H1 (cell line): ENCODE data around the gene DHDDS. TPM values are rescaled to one million over a fixed set of nuclear protein-coding genes. Genes with fewer than 3 reads are reported as not detected.

Experiments used
- CTCF ChIA-PET: fragments of 300-600 bp; sonication (Branson Sonifier 250); formaldehyde crosslinking; loops from one replicate; lab custom pipeline; 2021; ENCODE audit not compliant: partially characterized antibody; lab: Charles Lee
- POLR2A ChIA-PET: fragments of 300-600 bp; sonication (Branson Sonifier 250); formaldehyde crosslinking; loops from one replicate; lab custom pipeline; 2021; ENCODE audit warnings: inconsistent platforms; ENCODE audit not compliant: partially characterized antibody; lab: Charles Lee
- DNase-seq, 2 experiments: peaks; one replicate each; pipeline versions ENCODE4 v3.0.0 to v3.0.0-alpha.2; 2010 to 2022; ENCODE audit warnings: low spot score in 2 of 2, low read depth in 1 of 2, mixed read lengths in 1 of 2
- FAIRE-seq: peaks from 2 replicates; lab custom pipeline; 2011; peaks lifted over from hg19 to GRCh38; lab: Jason Lieb, UNC
- H2AFZ ChIP-seq: 2 replicates; pipeline ENCODE4 v1.8.1; 2012; ENCODE audit warnings: low read length, inconsistent platforms
- H2AK5ac ChIP-seq: 2 replicates; pipeline ENCODE4 v1.6.1; 2013; ENCODE audit warnings: low read depth, low read length
- H2BK120ac ChIP-seq: replicated peaks from 2 replicates; pipeline ENCODE3; 2013; ENCODE audit warnings: low read depth, low read length, inconsistent platforms
- H2BK12ac ChIP-seq: 2 replicates; pipeline ENCODE4 v1.6.1; 2013; ENCODE audit warnings: low read depth, low read length
- H2BK15ac ChIP-seq: 2 replicates; pipeline ENCODE4 v1.6.1; 2013; ENCODE audit warnings: low read length
- H2BK20ac ChIP-seq: 2 replicates; pipeline ENCODE4 v1.6.1; 2013; ENCODE audit warnings: low read length
- H2BK5ac ChIP-seq: 2 replicates; pipeline ENCODE4 v1.6.1; 2013; ENCODE audit warnings: low read depth, low read length
- H3K14ac ChIP-seq: 2 replicates; pipeline ENCODE4 v1.6.1; 2013; ENCODE audit warnings: inconsistent platforms; ENCODE audit not compliant: insufficient read length
- H3K18ac ChIP-seq: 2 replicates; pipeline ENCODE4 v1.6.1; 2013; ENCODE audit warnings: low read length; ENCODE audit errors: extremely low read depth
- H3K23ac ChIP-seq: 2 replicates; pipeline ENCODE4 v1.6.1; 2013; ENCODE audit warnings: inconsistent platforms; ENCODE audit not compliant: insufficient read length
- H3K23me2 ChIP-seq: 2 replicates; pipeline ENCODE4 v1.6.1; 2013; ENCODE audit warnings: low read depth, low read length
- H3K27ac ChIP-seq: 2 replicates; pipeline ENCODE4 v1.6.1; 2011; ENCODE audit warnings: low read depth, low read length, inconsistent platforms
- H3K27me3 ChIP-seq, 4 experiments: replicated peaks in 1 of 4; 1 replicate in 1 of 4; 2 replicates in 3 of 4; pipeline versions ENCODE4 v1.6.1 to v1.8.1; 2011 to 2013; ENCODE audit warnings: low read length in 3 of 4, mild to moderate bottlenecking in 3 of 4, inconsistent platforms in 2 of 4, mixed read lengths in 2 of 4, moderate library complexity in 1 of 4; ENCODE audit not compliant: control insufficient read depth in 3 of 4, insufficient read depth in 3 of 4; ENCODE audit errors: extremely low read depth in 1 of 4
- H3K36me3 ChIP-seq, 4 experiments: 2 replicates each; pipeline versions ENCODE4 v1.6.1 to v1.8.1; 2011 to 2013; ENCODE audit warnings: mild to moderate bottlenecking in 4 of 4, low read length in 3 of 4, moderate library complexity in 2 of 4, control low read depth in 1 of 4, inconsistent platforms in 1 of 4; ENCODE audit not compliant: insufficient read depth in 4 of 4, control insufficient read depth in 2 of 4
- H3K4ac ChIP-seq: replicated peaks from 2 replicates; pipeline ENCODE3; 2013; ENCODE audit warnings: low read length, low read depth, mixed read lengths, inconsistent platforms; ENCODE audit not compliant: insufficient read length
- H3K4me1 ChIP-seq, 4 experiments: replicated peaks in 1 of 4; 1 replicate in 1 of 4; 2 replicates in 3 of 4; pipeline versions ENCODE4 v1.6.1 to v1.8.1; 2011 to 2013; ENCODE audit warnings: low read length in 3 of 4, inconsistent platforms in 2 of 4, mixed read lengths in 1 of 4; ENCODE audit not compliant: insufficient read depth in 4 of 4, control insufficient read depth in 3 of 4
- H3K4me2 ChIP-seq, 2 experiments: 2 replicates each; pipeline versions ENCODE4 v1.6.1 to v1.8.1; 2011 to 2013; ENCODE audit warnings: low read depth in 2 of 2, low read length in 2 of 2, control low read depth in 1 of 2, inconsistent platforms in 1 of 2, mild to moderate bottlenecking in 1 of 2; ENCODE audit not compliant: insufficient read depth in 1 of 2
- H3K4me3 ChIP-seq, 4 experiments: fragments of 200-600, 300-600 bp in 1 of 4; sonication (generic), shearing (Covaris generic), sonication (Bioruptor Twin) in 1 of 4; 2 replicates each; pipeline versions ENCODE4 v1.5.1 to v1.8.1; 2011 to 2016; ENCODE audit warnings: low read length in 4 of 4, low read depth in 3 of 4, control low read depth in 2 of 4, inconsistent platforms in 2 of 4, mild to moderate bottlenecking in 2 of 4, mixed read lengths in 1 of 4, moderate library complexity in 1 of 4; ENCODE audit not compliant: insufficient read depth in 2 of 4; ENCODE audit errors: extremely low read depth in 1 of 4
- H3K56ac ChIP-seq: replicated peaks from 2 replicates; pipeline ENCODE3; 2013; ENCODE audit warnings: low read depth, mild to moderate bottlenecking, mixed read lengths, low read length, inconsistent platforms; ENCODE audit not compliant: insufficient read length
- H3K79me1 ChIP-seq: 2 replicates; pipeline ENCODE4 v1.6.1; 2013; ENCODE audit warnings: low read depth, low read length, control low read depth
- H3K79me2 ChIP-seq, 2 experiments: 2 replicates each; pipeline versions ENCODE4 v1.6.1 to v1.8.1; 2012 to 2013; ENCODE audit warnings: low read length in 2 of 2, mild to moderate bottlenecking in 2 of 2, inconsistent platforms in 1 of 2; ENCODE audit not compliant: insufficient read depth in 2 of 2, control insufficient read depth in 1 of 2
- H3K9ac ChIP-seq, 4 experiments: replicated peaks in 1 of 4; 1 replicate in 1 of 4; 2 replicates in 3 of 4; pipeline versions ENCODE4 v1.6.1 to v1.8.1; 2011 to 2013; ENCODE audit warnings: low read depth in 3 of 4, low read length in 3 of 4, control low read depth in 2 of 4, mild to moderate bottlenecking in 2 of 4, moderate library complexity in 2 of 4, inconsistent platforms in 1 of 4; ENCODE audit errors: extremely low read depth in 1 of 4
- H3K9me3 ChIP-seq, 2 experiments: 2 replicates each; pipeline versions ENCODE4 v1.6.1 to v1.8.1; 2012 to 2013; ENCODE audit warnings: mild to moderate bottlenecking in 2 of 2, moderate library complexity in 2 of 2, control low read depth in 1 of 2, inconsistent platforms in 1 of 2, low read depth in 1 of 2, low read length in 1 of 2, mixed read lengths in 1 of 2; ENCODE audit not compliant: insufficient read depth in 2 of 2
- H4K20me1 ChIP-seq, 2 experiments: replicated peaks in 1 of 2; 2 replicates each; pipeline versions ENCODE3 to v1.8.1; 2011 to 2013; ENCODE audit warnings: inconsistent platforms in 2 of 2, low read length in 2 of 2, mild to moderate bottlenecking in 1 of 2; ENCODE audit not compliant: insufficient read depth in 2 of 2, control insufficient read depth in 1 of 2
- H4K5ac ChIP-seq: 2 replicates; pipeline ENCODE4 v1.6.1; 2013; ENCODE audit warnings: low read length, low read depth, mixed read lengths, inconsistent platforms; ENCODE audit not compliant: insufficient read length
- H4K8ac ChIP-seq: 2 replicates; pipeline ENCODE4 v1.8.0; 2013; ENCODE audit warnings: mild to moderate bottlenecking, moderate library complexity, low read length, inconsistent platforms; ENCODE audit not compliant: insufficient read depth; ENCODE audit errors: extremely low read depth
- H4K91ac ChIP-seq: replicated peaks from 2 replicates; pipeline ENCODE3; 2013; ENCODE audit warnings: low read length, mixed read lengths, inconsistent platforms; ENCODE audit not compliant: insufficient read length
- BACH1 ChIP-seq: IDR thresholded peaks from 2 replicates; pipeline ENCODE4 v1.6.1; 2012; ENCODE audit warnings: low read length, improper control_type of control experiment
- CTCF ChIP-seq, 3 experiments: IDR thresholded peaks; 1 replicate in 2 of 3; 2 replicates in 1 of 3; pipeline versions ENCODE4 v1.5.1 to v1.6.1; 2011; ENCODE audit warnings: low read length in 3 of 3, mild to moderate bottlenecking in 3 of 3, inconsistent platforms in 2 of 3, low read depth in 1 of 3, moderate library complexity in 1 of 3; ENCODE audit not compliant: insufficient read depth in 1 of 3; ENCODE audit errors: control extremely low read depth in 1 of 3
- NANOG ChIP-seq: IDR thresholded peaks from 2 replicates; pipeline ENCODE4 v1.6.1; 2011; ENCODE audit warnings: low read length, low read depth, mild to moderate bottlenecking, inconsistent platforms; ENCODE audit not compliant: insufficient read depth, poor library complexity, severe bottlenecking
- POLR2A ChIP-seq, 2 experiments: IDR thresholded peaks; 1 replicate in 1 of 2; 2 replicates in 1 of 2; pipeline ENCODE4 v1.6.1; 2011; ENCODE audit warnings: low read depth in 2 of 2, low read length in 2 of 2, mild to moderate bottlenecking in 2 of 2; ENCODE audit errors: control extremely low read depth in 1 of 2
- POLR2AphosphoS5 ChIP-seq: IDR thresholded peaks from 2 replicates; pipeline ENCODE4 v1.6.1; 2011; ENCODE audit warnings: low read depth, low read length
- RXRA ChIP-seq: IDR thresholded peaks from 2 replicates; pipeline ENCODE4 v1.6.1; 2011; ENCODE audit warnings: low read depth, mild to moderate bottlenecking, low read length, moderate library complexity; ENCODE audit not compliant: insufficient read depth
- TBP ChIP-seq: IDR thresholded peaks from 2 replicates; pipeline ENCODE4 v1.6.1; 2011; ENCODE audit warnings: low read depth, low read length, improper control_type of control experiment
- WGBS, 2 experiments: shearing (Covaris generic) in 1 of 2; methylation state at CpG; one replicate each; pipeline versions ENCODE4 v1.1.6 to v1.1.7; 2013 to 2015; ENCODE audit warnings: low lambda C conversion rate in 2 of 2, mixed read lengths in 2 of 2, inconsistent platforms in 1 of 2, low coverage in 1 of 2, missing lambda C conversion rate in 1 of 2; ENCODE audit not compliant: insufficient replicate concordance in 2 of 2, insufficient coverage in 1 of 2, insufficient read length in 1 of 2; ENCODE audit errors: extremely low coverage in 1 of 2, missing lambda C conversion rate in 1 of 2; 5-methylcytosine and 5-hydroxymethylcytosine counted together
- polyA plus RNA-seq, 7 experiments: library from polyadenylated mRNA; depleted of rRNA in 3 of 7; stranded (reverse) in 5 of 7; unstranded in 2 of 7; fragments of >200 nt in 5 of 7; fragments of 200-250 nt in 2 of 7; gene quantifications; 1 replicate in 5 of 7; 2 replicates in 1 of 7; 4 replicates in 1 of 7; pipeline versions ENCODE4 v1.2.1 to v1.2.3, GENCODE V29; 2011 to 2013; ENCODE audit warnings: missing spikeins in 2 of 7, mixed read lengths in 2 of 7
- total RNA-seq: library from RNA; stranded (reverse); fragmentation: NEBNext Ultra II Directional; extraction: Animal tissue kit (Norgen Biotek cat#: 25700); gene quantifications from 2 replicates; pipeline ENCODE4 v1.2.1, GENCODE V29; 2021
- TF ChIP-seq, protein P1 (sequence below): IDR thresholded peaks from 2 replicates; pipeline ENCODE4 v1.6.1; 2011; ENCODE audit warnings: low read length, improper control_type of control experiment

The DHDDS gene
- total and polyA plus RNA-seq, 2 of the 8 experiments (the other 6 are each of a cell fraction or from before 2014, with no cell fraction given) = 28.3 to 44.6 TPM

- ChIA-PET CTCF (interaction anchor here (0.6 to 4.1 kb wide), 38 partner anchors 9 to 310 kb away, joined by 3 to 30 read pairs (median 6); partner anchors contain the start of genes C1orf232, CD52, DHDDS and SH3BGRL3), POLR2A (interaction anchor here (0.8 to 7.2 kb wide), 26 partner anchors 9 to 279 kb away, joined by 3 to 175 read pairs (median 5); partner anchors contain the start of genes CD52, DHDDS, HMGN2 and LIN28A)
- Histone ChIP-seq H3K9ac (no peak overlapping the region), H2AFZ (no peak overlapping the region), H3K79me1 (no peaks in the 10 kb centered on the region; the same call in 1 of the 2 replicates), H3K4me1 (peaks cover 24 to 47% (median 35%) of the 10 kb centered on the region in 4 experiments), H3K36me3 (peaks cover 19 to 81% (median 32%) of the 10 kb centered on the region in 4 experiments), H2AK5ac (no peak overlapping the region), H3K4me3 (peak overlapping the region in 2 of 4 experiments; percentile 11 to 52; a peak in 4 of 8 replicates), H2BK12ac (no peak overlapping the region), H4K20me1 (peaks cover 5 to 16% of the 10 kb centered on the region in 2 experiments), H2BK120ac (no peak overlapping the region), H3K4ac (no peak overlapping the region), H2BK15ac (no peak overlapping the region), H3K23ac (no peak overlapping the region), H4K8ac (no peak overlapping the region), H3K14ac (no peak overlapping the region), H3K27me3 (no peaks in the 10 kb centered on the region), H4K5ac (peak overlapping the region; percentile 66), H4K91ac (peak overlapping the region; percentile 11), H3K18ac (peak overlapping the region; percentile 75), H3K27ac (peak overlapping the region; percentile 63; the same call in 1 of the 2 replicates), H3K56ac (peak overlapping the region; percentile 73), H2BK5ac (peak overlapping the region; percentile 29; the same call in 1 of the 2 replicates), H3K23me2 (peaks cover 15% of the 10 kb centered on the region), H2BK20ac (no peak overlapping the region), H3K9me3 (no peaks in the 10 kb centered on the region), H3K79me2 (peaks cover 26 to 84% of the 10 kb centered on the region in 2 experiments), H3K4me2 (peak overlapping the region; percentile 58 to 72)
- FAIRE-seq (peak; percentile 81), DNase-seq (peak; percentile 85 to 94)
- WGBS, 2 experiments = 27% methylated on average over 9 of the region's 9 CpGs; no CpG with 5 or more reads in 1 of the 2 experiments
- peak; percentile 92 to 98 (median 96) for TF ChIP-seq CTCF (IDR thresholded peaks at IDR 0.05; ENCODE audit: control extremely low read depth in 1 of 3, insufficient read depth in 1 of 3, low read depth in 1 of 3, low read length in 3 of 3)
- TF ChIP-seq NANOG = peak; percentile 13
- TF ChIP-seq, protein P1, sequence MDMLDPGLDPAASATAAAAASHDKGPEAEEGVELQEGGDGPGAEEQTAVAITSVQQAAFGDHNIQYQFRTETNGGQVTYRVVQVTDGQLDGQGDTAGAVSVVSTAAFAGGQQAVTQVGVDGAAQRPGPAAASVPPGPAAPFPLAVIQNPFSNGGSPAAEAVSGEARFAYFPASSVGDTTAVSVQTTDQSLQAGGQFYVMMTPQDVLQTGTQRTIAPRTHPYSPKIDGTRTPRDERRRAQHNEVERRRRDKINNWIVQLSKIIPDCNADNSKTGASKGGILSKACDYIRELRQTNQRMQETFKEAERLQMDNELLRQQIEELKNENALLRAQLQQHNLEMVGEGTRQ = peak; percentile 25; the same call in 1 of the 2 replicates
- 0 out of 2 replicates have a peak, but pooled peaks have one; percentile 19 for TF ChIP-seq BACH1
- TF ChIP-seq RXRA = no peak
- peak in 1 of 2 experiments; percentile 58; a peak in 1 of 3 replicates for TF ChIP-seq POLR2A (IDR thresholded peaks at IDR 0.05; ENCODE audit: control extremely low read depth in 1 of 2, low read depth in 2 of 2, low read length in 2 of 2)
- TF ChIP-seq POLR2AphosphoS5 = peak; percentile 93
- TF ChIP-seq TBP = 0 out of 2 replicates have a peak, but pooled peaks have one; percentile 36
These were observed 14.9 kb upstream of the DHDDS start for GRCh38 chr1:26417111-26417759.
